SK-N-MC (cell line): ENCODE results near the gene PARM1.

Source experiments
- EZH2 ChIP-seq: fragments of 200-600 bp; sonication (generic); IDR thresholded peaks from one replicate; pipeline ENCODE4 v1.6.1; 2017; ENCODE audit warnings: antibody characterized with exemption
- POLR2AphosphoS5 ChIP-seq: IDR thresholded peaks from 2 replicates; pipeline ENCODE4 v1.6.1; 2012; ENCODE audit warnings: mild to moderate bottlenecking, low read depth, low read length, borderline replicate concordance

DNA sequence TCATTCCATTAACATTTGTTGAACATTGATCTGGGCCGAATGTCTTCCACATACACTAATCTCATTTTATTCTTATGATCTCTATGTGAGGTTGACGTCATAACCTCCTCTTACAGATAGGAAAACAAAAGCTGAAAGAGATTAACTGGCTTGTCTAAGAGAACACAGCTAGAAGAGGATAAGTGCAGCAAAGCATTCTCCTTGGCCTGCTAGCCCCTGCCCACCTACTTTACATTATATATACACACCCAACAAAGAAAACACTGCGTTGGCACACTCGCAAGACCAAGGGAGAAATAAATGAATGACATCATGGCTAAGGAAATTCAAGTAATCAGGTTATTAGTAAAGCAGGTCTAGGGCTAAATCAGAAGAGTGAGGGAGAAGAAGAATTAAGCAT is 138.4 kb downstream of the PARM1 start:
- no peak for TF ChIP-seq POLR2AphosphoS5
- TF ChIP-seq EZH2: no peak
